ENCODE data around the gene CTRB1.

The CTRB1 gene

DNA sequence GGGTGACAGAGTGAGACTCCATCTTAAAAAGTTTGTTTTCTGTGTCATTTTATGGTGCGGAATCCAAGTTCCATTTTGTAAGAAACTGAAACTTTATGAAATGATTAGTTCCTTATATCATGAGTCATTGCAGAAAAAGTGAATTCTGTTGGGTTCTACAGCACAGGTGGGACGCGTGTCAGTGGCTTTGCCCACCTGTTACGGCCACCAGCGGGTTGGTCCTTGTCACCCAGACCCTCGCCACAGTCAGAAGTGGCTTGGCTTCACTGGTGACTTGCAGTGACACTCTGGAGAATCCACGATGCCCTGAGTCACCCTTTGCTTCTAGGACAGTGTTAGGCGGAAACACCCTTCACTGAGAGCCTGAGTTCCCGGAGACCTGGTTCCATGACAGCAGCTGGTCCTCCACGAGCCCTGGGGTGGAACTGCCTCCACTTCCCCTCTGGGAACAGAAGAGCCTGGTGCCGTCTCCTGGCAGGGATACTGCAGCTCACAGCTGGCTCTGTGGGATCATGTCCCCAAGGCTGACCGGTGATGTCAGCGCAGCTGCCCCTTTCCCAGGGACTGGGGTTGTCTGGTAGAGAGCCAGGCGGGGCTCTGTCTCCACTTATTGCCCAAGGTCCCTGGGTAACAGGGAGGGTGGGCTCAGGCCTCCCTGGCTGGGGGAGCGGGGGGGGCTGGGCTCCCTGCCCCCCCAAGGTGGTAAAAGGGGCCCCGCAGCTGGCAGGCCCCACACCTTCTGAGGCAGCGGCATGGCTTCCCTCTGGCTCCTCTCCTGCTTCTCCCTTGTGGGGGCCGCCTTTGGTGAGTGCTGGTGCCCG, at the start of gene CTRB1:
CTRB1 (plus strand) TSS at position 733 of the 821 bp plus-strand sequence; CDS start at position 753, 20 bp downstream.
- DNase-seq = no peak

DNA sequence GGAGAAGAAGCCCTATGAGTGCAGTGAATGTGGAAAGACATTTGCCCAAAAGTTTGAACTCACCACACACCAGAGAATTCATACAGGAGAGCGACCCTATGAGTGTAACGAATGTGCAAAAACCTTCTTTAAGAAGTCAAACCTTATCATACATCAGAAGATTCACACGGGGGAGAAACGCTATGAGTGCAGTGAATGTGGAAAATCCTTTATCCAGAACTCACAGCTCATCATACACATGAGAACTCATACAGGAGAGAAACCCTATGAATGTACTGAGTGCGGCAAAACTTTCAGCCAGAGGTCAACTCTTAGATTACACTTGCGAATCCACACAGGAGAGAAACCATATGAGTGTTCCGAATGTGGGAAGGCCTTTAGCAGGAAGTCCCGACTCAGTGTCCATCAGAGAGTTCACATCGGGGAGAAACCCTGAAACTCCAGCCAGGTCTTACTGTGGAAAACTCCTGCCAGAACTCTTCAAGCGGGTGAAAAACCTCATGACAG, 48.8 kb upstream of the CTRB1 start:
- no peak for DNase-seq

DNA sequence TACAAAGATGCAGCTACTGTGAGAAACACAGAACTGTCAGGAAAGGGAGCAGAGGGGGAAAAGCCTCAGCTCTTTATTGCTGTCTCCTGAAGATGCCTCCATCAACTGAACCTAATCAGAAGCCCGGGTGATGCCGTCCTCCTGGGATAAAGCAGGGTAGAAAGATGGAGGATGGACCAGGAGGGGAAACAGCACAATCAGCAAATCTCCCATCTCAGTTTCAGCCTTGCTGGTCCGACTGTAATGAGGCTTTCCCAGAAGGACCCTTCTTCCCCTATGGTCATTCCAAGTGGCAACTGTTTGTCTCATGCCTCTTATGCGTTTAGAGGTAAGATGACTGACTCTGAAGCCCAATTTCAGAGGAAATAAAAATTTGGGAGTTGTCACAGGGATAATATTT, 46.2 kb upstream of the CTRB1 start:
- DNase-seq = no peak

DNA sequence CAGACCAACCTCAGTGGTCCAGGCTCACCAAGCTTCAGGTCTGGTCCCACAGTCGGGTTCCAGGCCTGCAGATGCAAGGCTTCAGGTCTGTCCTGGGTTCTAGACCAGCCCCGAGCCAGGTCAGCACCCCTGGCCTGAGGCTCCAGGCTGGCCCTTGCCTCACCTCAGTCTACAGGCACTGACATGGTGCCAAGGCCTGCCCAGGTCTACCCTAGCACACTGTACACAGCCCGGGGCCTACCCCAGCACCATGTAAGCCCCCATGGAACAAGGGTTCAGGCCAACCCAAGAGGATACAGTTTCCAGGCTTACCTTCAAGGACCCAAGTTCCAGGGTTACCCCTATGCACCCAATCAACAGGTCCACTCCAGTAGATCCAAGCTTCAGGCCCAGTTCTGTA, 43.7 kb upstream of the CTRB1 start:
- DNase-seq = no peak

DNA sequence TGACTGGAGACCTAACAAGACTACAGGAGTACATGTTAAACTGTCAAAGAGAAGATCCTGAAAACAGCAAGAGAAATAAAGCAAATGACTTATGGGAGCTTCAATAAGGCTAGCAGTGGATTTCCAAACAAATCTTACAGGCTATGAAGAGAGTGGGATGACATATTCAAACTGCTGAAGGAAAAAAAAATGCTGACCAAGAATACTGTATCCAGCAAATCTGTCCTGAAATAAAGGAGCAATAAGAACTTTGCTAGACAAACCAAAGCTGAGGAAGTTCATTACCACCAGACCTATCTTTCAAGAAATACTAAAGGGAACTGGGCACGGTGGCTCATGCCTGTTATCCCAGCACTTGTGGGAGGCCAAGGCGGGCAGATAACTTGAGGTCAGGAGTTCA, 41.9 kb upstream of the CTRB1 start:
- no peak for DNase-seq

DNA sequence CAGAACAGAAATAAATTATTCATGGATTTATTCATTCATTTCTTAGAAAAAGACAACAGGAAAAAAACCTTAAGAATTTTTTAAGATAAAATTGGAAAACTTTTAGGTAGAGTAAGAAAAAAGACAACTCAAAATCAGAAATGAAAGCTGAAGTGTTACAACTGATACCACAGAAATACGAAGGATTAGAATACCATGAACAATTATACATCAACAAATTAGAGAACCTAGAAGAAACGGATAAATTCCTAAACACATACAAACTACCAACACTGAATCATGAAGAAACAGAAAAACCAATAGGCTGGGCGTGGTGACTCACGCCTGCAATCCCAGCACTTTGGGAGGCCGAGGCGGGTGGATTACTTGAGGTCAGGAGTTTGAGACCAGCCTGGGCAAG, 39.6 kb upstream of the CTRB1 start:
- no peak for DNase-seq

DNA sequence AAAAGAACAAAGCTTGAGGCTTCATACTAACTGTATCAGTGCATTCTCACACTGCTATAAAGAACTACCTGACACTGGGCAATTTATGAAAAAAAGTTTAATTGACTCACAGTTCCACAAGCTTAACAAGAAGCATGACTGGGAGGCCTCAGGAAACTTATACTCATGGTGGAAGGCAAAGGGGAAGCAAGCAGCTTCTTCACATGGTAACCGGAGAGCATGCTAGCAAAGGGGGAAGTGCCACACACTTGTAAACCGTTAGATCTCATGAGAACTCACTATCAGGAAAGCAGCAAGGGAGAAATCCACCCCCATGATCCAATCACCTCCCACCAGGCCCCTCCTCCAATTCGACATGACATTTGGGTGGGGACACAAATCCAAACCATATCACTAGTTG, 37.2 kb upstream of the CTRB1 start:
- DNase-seq = no peak

DNA sequence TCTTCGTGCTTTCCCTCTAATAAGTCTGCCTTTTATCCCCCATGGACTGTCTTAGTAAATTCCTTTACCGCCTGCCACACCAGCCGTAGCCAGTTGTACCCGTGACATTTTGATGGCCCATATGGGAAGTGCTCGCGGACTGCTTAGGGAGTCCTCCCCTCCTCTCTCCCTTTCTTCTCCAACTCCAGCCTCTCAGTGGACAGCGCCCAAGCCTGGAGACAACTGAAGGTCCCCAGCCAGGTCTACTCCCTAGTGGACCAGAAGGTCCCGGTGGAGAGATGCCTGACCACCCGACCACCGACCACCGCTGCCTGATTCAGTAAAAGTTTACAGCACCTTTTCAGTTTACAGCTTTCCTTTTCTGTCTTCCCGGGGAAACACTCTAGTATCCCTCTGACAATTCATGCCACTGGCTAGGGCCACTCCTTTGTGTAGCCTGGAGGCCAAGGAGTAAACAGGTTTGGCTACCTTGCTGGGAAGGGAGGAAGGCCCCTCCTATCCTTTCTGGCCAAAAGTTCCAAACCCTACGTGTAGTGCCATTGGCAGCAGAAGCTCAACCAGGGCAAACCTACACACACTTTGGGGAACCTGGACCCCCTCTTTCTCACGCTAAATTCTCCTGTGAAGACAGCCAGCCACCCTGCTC, 29.8 kb upstream of the CTRB1 start:
- no peak for DNase-seq

DNA sequence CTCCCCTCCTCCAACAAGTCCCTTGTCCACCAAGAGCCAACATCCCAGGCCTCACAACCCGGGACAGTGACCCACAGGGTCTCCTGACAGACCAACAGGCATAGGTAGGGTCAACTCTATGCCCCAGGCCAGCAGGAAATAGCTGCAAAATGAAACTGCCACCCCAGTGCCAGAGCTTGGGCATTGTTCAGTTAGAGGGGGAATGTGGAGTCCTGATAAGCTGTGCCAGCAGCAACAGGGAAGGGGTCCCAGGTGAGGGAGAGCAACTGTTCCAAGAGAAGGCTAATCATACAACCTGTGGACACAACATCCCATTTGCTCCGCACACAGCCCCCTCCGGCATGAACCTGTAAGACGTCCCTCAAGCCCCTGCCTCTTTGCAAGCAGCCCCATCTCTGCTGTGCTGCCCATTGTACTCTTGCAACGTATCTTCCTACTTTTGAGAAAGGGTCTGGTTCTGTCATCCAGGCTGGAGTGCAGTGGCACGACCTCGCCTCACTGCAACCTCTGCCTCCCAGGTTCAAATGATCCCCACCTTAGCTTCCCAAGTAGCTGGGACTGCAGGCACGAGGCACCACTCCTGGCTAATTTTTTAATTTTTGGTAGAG, 29.0 kb upstream of the CTRB1 start:
- DNase-seq = no peak

DNA sequence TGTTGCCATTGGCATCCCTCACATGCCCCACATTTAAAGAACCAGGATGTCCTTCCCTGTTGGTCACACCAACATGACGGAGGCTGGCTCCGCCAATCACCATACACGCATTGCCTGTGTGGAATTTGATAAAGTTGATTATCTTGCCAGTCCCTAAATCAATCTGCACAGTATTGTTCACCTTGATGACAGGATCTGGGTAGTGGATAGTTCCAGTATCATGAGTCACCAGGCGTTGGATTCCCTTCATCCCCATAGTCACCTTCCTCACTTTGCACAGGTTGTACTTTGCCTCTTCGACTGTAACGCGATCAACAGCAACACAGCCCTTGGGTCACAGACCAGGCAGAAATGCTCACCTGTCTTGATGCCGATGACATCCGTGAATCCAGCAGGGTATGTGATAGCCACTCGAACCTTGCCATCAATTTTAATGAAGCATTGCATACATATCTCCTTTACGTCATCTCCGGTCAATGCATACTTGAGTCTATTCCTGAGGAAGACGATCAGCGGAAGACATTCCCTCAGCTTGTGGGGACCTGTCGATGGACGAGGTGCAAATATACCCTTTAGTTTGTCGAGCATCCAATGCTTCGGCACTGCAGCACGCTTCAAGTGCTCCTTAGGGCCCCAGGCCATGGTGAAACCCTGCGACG, 26.1 kb upstream of the CTRB1 start:
- DNase-seq = no peak

DNA sequence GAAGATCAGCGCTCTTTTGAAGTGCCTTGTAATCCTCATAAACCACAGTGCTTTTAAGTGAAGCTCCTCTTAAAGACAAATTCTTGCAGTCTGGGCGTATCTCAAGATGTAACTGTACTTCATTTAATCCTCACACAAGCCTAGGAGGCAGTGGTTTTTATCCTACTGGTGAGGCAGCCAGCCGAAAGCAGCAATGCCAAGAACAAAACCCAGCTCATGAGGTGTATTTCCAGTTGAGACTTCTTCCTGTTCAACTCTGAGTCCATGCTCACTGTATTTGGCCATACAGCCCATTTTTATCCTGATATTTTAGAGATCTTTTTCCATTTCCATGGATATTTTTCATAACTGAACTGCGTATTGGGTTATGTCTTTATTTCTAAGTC, 25.5 kb upstream of the CTRB1 start:
- no peak for DNase-seq

DNA sequence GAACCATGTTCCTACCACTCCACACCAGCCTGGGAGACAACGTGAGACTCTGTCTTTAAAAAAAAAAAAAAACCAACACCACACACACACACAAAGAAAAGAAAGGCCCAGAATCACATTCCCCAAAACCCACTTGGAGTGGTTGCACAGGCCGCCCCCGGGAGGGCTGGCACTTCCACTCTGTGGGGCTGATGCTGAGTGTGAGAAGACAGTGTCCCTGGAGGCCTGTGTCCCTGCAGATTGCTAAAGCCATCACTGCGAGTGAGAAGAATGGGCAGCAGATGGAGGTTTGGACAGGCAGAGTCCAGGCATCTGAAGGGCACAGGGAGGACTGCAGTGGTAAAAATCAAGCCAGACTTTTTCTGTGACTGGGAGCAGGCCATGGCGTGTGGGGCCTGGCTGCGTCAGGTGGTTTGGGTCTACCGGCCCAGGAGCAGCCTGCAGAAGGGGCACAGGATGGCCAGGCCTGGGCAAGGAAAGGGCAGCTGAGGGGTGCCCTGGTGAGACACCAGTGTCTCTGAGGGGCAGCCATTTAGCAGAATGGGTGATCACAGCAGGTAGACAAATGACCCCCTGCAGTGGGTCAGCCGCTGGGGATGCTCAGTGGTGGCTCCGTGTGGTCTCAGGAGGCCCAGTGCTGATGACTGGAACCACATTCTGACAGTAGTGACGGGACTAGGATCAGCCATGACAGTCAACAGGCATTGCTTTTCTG, 24.9 kb upstream of the CTRB1 start:
- DNase-seq = no peak

DNA sequence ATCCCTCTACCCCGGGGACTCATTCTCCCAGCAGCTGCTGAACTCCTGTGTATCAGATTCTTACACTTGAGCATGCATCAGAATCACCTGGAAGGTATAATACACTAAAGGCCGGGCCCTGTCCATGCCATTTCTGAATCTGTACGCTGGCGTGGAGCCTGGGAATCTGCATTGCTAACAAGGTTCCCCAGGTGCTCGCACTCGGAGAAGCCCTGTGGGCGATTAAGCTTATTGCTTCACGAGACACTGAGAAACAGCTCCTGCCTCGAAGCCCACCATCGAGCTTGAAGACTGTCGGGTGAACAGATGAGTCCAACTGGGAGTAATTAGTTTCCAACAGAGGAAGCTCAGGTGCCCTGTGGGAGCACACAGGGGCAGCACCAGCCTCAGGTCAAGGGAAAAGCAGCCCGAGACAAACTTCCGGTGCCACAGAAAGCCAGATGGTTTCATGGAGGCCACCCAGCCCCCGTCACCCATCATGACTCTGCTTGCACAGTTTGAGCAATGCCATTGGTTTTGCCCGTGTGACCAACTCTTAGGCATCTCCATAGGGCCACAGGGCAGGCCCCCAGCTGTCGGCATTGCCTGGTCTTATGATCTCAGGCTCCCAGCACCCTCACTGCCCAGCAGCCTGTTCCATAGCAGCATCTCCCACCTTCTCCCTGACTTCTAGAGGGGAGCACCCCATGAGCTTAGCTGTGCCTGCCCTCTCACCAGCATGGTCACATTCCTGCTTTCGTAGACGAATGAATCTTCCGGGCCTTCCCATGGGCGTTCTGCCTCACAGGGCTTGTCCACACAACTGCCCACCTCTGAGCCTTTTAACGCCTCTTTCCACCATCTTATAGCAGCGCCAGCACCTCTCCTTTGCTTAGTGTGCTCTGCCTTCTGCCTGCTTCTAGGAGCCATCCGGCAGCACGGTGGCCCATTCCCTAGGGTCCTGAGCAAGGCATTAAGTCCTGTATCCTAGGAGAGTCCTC, 22.7 kb upstream of the CTRB1 start:
- DNase-seq = no peak

DNA sequence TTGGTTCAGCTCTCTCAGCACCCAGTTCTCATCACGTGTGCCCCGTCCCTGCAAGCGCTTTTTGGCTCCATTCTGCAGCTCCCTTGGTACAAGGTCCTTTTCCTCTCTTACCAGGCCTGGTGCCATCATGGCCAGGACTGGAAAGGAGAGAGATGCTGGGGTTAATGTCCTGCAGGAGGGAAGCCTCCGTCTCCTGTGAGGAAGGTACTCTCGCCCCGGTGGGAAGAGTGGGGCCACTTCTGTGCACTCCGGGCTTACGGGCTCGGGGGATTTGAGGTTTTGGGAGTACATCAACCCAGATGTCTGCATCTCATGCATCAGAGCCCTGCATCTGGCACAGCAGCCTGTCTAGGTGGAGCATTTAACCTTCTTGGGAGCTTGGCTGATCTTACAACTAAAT, 22.0 kb upstream of the CTRB1 start:
- no peak for DNase-seq

DNA sequence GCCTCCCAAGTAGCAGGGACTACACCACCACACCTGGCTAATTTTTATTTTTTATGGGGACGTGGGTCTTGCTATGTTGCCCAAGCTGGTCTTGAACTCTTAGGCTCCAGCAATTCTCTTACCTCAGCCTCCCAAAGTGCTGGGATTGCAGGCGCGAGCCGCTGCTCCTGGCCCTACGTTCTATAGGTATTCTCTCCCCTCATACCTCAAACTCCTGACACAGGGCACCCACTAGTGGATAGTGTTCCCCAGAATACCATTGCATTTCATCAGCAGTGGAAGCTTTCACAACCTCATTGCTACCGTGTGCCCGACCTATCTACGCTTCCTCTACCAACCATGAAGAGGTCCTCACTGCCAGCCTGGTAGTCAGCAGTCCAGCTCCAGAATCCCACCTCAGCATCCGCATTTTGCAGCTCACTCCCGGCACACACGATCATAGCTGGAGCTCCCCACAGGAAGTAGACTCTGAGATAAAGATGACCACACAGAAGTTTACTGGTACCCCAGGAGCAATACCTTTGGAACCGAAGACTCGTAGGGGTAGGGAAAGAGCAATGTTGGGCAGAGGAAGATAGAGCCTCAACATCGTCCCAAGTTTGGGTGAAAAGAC, 21.2 kb upstream of the CTRB1 start:
- DNase-seq = no peak

DNA sequence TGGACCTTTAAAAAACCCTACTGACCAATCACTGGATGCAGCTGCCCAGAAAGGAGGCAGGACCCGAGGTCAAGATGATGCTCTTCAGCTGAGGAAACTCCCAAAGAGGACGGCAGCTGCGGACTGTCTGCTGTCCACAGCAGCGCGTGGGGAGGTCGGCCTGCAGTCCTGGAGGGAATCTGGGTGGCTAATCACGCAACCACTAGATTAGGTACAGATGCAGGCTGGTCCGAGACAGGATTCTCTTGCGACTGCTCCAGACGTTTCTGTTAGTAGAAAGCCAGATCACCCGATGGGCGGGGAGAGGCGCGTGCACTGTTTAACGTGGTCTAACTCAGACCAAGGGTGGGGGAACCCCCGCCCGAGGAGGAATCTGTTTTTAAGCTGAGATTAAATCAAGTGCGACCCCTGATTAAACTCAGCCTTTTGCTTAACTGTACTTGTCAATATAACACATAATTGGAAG, 20.6 kb upstream of the CTRB1 start:
- no peak for DNase-seq

DNA sequence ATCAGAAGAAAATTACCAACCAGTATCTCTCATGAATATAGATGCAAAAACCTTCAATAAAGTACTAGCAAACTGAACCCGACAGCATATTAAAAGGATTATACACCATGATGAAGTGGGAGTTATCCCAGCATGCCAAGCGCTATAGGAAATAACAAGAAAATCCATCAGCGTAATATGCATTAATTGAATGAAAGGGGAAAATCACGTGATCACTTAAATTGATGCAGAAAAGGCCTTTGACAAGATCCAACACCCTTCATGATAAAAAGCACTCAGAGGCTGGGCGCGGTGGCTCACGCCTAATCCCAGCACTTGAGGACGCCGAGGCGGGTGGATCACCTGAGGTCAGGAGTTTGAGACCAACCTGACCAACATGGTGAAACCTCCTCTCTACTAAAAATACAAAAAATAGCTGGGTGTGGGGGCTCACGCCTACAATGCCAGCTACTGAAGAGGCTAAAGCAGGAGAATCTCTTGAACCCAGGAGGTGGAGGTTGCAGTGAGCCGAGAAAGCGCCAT, 16.7 kb upstream of the CTRB1 start:
- DNase-seq = no peak

DNA sequence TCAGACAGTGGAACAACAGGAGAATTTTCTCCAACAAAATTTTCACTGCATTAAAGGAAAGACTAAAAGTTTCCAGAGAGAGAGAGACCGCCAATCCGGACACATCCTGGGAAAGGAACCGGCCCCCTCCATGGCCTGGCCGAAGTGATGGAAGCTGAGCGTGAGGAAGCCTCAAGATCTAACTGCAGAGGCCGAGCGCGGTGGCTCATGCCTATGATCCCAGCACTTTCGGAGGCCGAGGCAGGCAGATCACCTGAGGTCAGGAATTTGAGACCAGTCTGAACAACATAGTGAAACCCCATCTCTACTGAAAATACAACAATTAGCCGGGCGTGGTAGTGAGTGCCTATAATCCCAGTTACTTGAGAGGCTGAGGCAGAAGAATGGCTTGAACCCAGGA, 15.7 kb upstream of the CTRB1 start:
- no peak for DNase-seq

DNA sequence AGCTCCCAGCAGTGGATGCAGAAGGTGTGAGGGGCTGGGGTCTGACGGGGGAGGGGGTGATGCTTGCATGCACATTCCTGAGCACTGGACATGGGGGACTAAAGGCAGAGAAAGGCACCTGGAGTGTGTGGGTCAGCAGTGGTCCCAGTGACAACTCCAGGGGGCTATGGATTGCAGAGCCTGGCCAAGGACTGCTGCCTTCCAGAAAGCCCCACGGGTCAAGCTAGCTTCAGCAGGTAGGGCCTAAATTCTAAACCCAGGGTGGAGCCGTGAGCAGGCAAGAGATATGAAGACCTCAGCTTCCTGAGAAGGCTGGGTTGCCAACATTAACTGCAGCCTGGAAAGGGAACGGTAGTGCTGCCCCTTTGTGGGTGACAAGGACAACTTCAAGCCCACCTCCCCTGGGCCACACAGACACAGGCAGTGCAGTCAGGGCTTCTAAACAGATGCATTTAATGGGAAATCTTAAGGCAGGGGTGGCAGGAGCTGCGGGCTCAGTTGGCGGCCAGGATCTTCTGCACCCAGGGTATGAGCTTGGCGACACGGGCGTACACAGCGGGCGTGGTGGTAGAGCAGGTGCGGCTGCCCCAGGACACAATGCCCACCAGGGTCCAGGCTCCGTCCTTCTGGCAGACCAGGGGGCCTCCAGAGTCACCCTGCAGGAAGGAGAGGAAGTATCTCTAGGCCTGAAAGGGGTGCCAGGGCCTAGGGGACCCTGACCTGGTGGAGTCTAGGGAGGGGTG, 14.9 kb upstream of the CTRB1 start:
- DNase-seq = no peak

DNA sequence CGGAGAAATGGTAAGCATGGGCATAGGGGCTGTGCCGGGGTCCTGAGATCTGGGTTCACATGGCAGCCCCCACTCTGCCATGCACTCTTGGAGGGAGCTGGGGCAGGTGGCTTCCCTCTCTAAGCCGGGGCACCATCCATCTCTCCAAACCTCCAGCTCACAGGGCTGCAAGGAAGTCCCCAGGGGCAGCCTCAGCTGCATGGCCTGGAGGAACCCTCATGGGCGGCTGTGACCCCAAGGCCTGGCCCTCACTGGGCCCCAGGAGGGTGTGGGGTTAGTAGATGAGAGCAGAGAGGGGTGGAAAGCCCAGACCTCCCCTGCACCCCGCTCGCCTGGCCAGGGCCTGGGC, 14.4 kb upstream of the CTRB1 start:
- no peak for DNase-seq
